Measurements from ENCODE around the gene HTR1B.

GRCh38 chr6:77502981-77503380, 39.7 kb upstream of the HTR1B start:
- TF ChIP-seq CTCF (IDR thresholded peaks at IDR 0.05; ENCODE audit: insufficient read depth, low read depth, low read length): no peak
- TF ChIP-seq EZH2 (IDR thresholded peaks at IDR 0.05; ENCODE audit: insufficient read depth, low read length): no peak
